Ovary (tissue), 3 donors: Measurements from ENCODE around the gene KCNK5.

Experiments
- EP300 ChIP-seq: sonication (generic); formaldehyde crosslinking; IDR thresholded peaks from one replicate; pipeline ENCODE4 v1.6.1; 2017; ENCODE audit warnings: antibody characterized with exemption
- POLR2A ChIP-seq: fragments of 450-650 bp; IDR thresholded peaks from one replicate; pipeline ENCODE4 v1.6.1; 2017; ENCODE audit warnings: antibody characterized with exemption, mild to moderate bottlenecking, moderate library complexity
- TF ChIP-seq, protein P1 (sequence below), 3 donors: fragments of 450-650 bp in 2 of 3; fragments of 200-600 bp in 1 of 3; IDR thresholded peaks; one replicate each; pipeline versions ENCODE4 v1.5.1 to v1.8.0; 2016 to 2022; ENCODE audit warnings: antibody characterized with exemption in 3 of 3, mild to moderate bottlenecking in 1 of 3
- donor health status: DM: no; HTN: no; CAD: no.

DNA sequence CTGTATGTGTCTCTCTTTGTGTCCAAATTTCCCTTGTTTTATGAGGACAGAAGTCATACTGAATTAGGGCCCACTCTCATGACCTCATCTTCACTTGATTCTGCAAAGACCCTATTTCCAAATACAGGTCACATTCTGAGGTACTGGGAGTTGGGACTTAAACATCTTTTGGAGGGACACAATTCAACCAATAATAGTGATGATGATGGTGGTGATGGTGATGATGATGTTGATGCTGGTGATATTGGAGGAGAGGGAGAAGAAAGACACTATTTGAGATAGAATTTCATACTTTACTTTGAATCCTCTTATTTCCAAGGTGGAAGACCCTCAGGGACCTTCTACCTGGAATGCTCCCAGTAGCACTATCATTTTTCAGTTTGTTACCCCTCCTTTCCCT lies 21.2 kb upstream of the KCNK5 start:
- TF ChIP-seq, protein P1, sequence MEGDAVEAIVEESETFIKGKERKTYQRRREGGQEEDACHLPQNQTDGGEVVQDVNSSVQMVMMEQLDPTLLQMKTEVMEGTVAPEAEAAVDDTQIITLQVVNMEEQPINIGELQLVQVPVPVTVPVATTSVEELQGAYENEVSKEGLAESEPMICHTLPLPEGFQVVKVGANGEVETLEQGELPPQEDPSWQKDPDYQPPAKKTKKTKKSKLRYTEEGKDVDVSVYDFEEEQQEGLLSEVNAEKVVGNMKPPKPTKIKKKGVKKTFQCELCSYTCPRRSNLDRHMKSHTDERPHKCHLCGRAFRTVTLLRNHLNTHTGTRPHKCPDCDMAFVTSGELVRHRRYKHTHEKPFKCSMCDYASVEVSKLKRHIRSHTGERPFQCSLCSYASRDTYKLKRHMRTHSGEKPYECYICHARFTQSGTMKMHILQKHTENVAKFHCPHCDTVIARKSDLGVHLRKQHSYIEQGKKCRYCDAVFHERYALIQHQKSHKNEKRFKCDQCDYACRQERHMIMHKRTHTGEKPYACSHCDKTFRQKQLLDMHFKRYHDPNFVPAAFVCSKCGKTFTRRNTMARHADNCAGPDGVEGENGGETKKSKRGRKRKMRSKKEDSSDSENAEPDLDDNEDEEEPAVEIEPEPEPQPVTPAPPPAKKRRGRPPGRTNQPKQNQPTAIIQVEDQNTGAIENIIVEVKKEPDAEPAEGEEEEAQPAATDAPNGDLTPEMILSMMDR (IDR thresholded peaks at IDR 0.05) = no peak
- TF ChIP-seq EP300 (no peak), POLR2A (no peak)
